DND-41 (cell line): ENCODE results near the gene FNBP1L.

Experiments
- ATAC-seq: fragments of 200-7000 bp; cut with Tn5 transposase; 3 replicates; pipeline ENCODE4 v1.9.1; 2021; ENCODE audit warnings: low read depth; ENCODE audit not compliant: insufficient read depth
- DNase-seq: peaks from one replicate; pipeline ENCODE4 v3.0.0-alpha.2; 2020
- H2AFZ ChIP-seq: 2 replicates; pipeline ENCODE4 v1.6.0; 2012; ENCODE audit warnings: low read depth, low read length
- H3K27ac ChIP-seq: 2 replicates; pipeline ENCODE4 v1.5.1; 2012; ENCODE audit warnings: low read length, inconsistent platforms
- H3K27me3 ChIP-seq: fragments of 200-600 bp; sonication (generic); 2 replicates; pipeline ENCODE4 v1.6.0; 2012; ENCODE audit warnings: low read length, mild to moderate bottlenecking, inconsistent platforms; ENCODE audit not compliant: insufficient read depth, poor library complexity
- H3K36me3 ChIP-seq: 2 replicates; pipeline ENCODE4 v1.5.1; 2012; ENCODE audit warnings: low read length, inconsistent platforms; ENCODE audit not compliant: insufficient read depth
- H3K4me1 ChIP-seq: 2 replicates; pipeline ENCODE4 v1.5.1; 2012; ENCODE audit warnings: mild to moderate bottlenecking, low read length; ENCODE audit not compliant: insufficient read depth
- H3K4me2 ChIP-seq: 2 replicates; pipeline ENCODE4 v1.6.0; 2012; ENCODE audit warnings: mild to moderate bottlenecking, moderate library complexity, low read length, inconsistent platforms; ENCODE audit not compliant: insufficient read depth
- H3K4me3 ChIP-seq, 2 experiments: fragments of 200-600 bp in 1 of 2; shearing (Covaris generic) in 1 of 2; 2 replicates each; pipeline ENCODE4 v1.5.1; 2012 to 2016; ENCODE audit warnings: inconsistent platforms in 2 of 2, low read length in 2 of 2, mild to moderate bottlenecking in 2 of 2, low read depth in 1 of 2, moderate library complexity in 1 of 2
- H3K79me2 ChIP-seq: 2 replicates; pipeline ENCODE4 v1.6.0; 2012; ENCODE audit warnings: low read length, inconsistent platforms; ENCODE audit not compliant: insufficient read depth
- H3K9ac ChIP-seq: 2 replicates; pipeline ENCODE4 v1.6.0; 2012; ENCODE audit warnings: low read depth, mild to moderate bottlenecking, inconsistent platforms, low read length, moderate library complexity
- H3K9me3 ChIP-seq: 2 replicates; pipeline ENCODE4 v1.5.1; 2012; ENCODE audit warnings: low read length, moderate library complexity, mild to moderate bottlenecking, inconsistent platforms; ENCODE audit not compliant: insufficient read depth, severe bottlenecking
- H4K20me1 ChIP-seq: 2 replicates; pipeline ENCODE4 v1.6.0; 2012; ENCODE audit warnings: low read length; ENCODE audit not compliant: insufficient read depth
- CTCF ChIP-seq: IDR thresholded peaks from 2 replicates; pipeline ENCODE4 v1.5.1; 2012; ENCODE audit warnings: borderline replicate concordance, low read length, moderate library complexity, mild to moderate bottlenecking; ENCODE audit not compliant: poor library complexity, severe bottlenecking; ENCODE audit errors: extremely low read depth
- EZH2 ChIP-seq: IDR thresholded peaks from 3 replicates; pipeline ENCODE4 v1.6.1; 2012; ENCODE audit warnings: borderline replicate concordance, low read depth, mild to moderate bottlenecking, moderate library complexity, low read length, inconsistent platforms; ENCODE audit not compliant: severe bottlenecking

The FNBP1L gene

GRCh38 chr1:93434088-93434487 lies 13.8 kb upstream of the FNBP1L start:
- Histone ChIP-seq H3K36me3 (no peaks in the 10 kb centered on the region), H2AFZ (no peak overlapping the region)
- no peak for TF ChIP-seq CTCF
- TF ChIP-seq EZH2, result no peak

GRCh38 chr1:93434987-93435386 lies 12.9 kb upstream of the FNBP1L start:
- Histone ChIP-seq H4K20me1 (no peaks in the 10 kb centered on the region), H3K4me3 (no peak overlapping the region)
- TF ChIP-seq CTCF (no peak), EZH2 (no peak)

More at GRCh38 chr1:93434088-93434487, 13.8 kb upstream of the FNBP1L start:
- Histone ChIP-seq H3K27me3 (no peaks in the 10 kb centered on the region), H3K4me3 (no peak overlapping the region), H3K9me3 (peaks cover 8% of the 10 kb centered on the region), H3K27ac (no peak overlapping the region), H3K4me2 (no peak overlapping the region), H3K4me1 (no peaks in the 10 kb centered on the region), H3K9ac (no peak overlapping the region), H4K20me1 (no peaks in the 10 kb centered on the region), H3K79me2 (no peaks in the 10 kb centered on the region)
- ATAC-seq (no peak), DNase-seq (no peak)

GRCh38 chr1:93435443-93435842 lies 12.5 kb upstream of the FNBP1L start:
- Histone ChIP-seq H3K27me3 (peaks cover 2% of the 10 kb centered on the region), H3K79me2 (no peaks in the 10 kb centered on the region), H3K4me3 (no peak overlapping the region), H3K9me3 (peaks cover 8% of the 10 kb centered on the region), H3K36me3 (no peaks in the 10 kb centered on the region), H4K20me1 (no peaks in the 10 kb centered on the region), H2AFZ (no peak overlapping the region), H3K4me2 (no peak overlapping the region), H3K27ac (no peak overlapping the region), H3K4me1 (no peaks in the 10 kb centered on the region), H3K9ac (no peak overlapping the region)
- no peak for DNase-seq
- TF ChIP-seq EZH2 (no peak), CTCF (no peak)
- ATAC-seq, result no peak

More at GRCh38 chr1:93434987-93435386, 12.9 kb upstream of the FNBP1L start:
- Histone ChIP-seq H3K27ac (no peak overlapping the region), H2AFZ (no peak overlapping the region), H3K9me3 (peaks cover 8% of the 10 kb centered on the region), H3K79me2 (no peaks in the 10 kb centered on the region), H3K9ac (no peak overlapping the region), H3K36me3 (no peaks in the 10 kb centered on the region), H3K27me3 (no peaks in the 10 kb centered on the region), H3K4me2 (no peak overlapping the region), H3K4me1 (no peaks in the 10 kb centered on the region)
- ATAC-seq (no peak), DNase-seq (no peak)

GRCh38 chr1:93436496-93436895 lies 11.4 kb upstream of the FNBP1L start:
- H2AFZ ChIP-seq, result no peak overlapping the region
- no peaks in the 10 kb centered on the region for H4K20me1 ChIP-seq
- H3K9ac ChIP-seq, result no peak overlapping the region
- no peaks in the 10 kb centered on the region for H3K36me3 ChIP-seq
- no peak for DNase-seq
- H3K27me3 ChIP-seq, result peaks cover 4% of the 10 kb centered on the region
- no peak for ATAC-seq
- H3K27ac ChIP-seq, result no peak overlapping the region
- TF ChIP-seq CTCF, result no peak
- no peak for TF ChIP-seq EZH2
- no peaks in the 10 kb centered on the region for H3K4me1 ChIP-seq
- H3K4me3 ChIP-seq, result no peak overlapping the region
- H3K79me2 ChIP-seq, result no peaks in the 10 kb centered on the region
- H3K9me3 ChIP-seq, result peaks cover 8% of the 10 kb centered on the region
- no peak overlapping the region for H3K4me2 ChIP-seq
